Neuronal stem cell (in vitro differentiated cells): ENCODE results near the gene TEPSIN.

Experiments used
- DNase-seq: peaks from one replicate; pipeline ENCODE4 v3.0.0-alpha.2; 2013; ENCODE audit warnings: low spot score
- H2AFZ ChIP-seq: one replicate; pipeline ENCODE4 v1.6.1; 2013; ENCODE audit warnings: mild to moderate bottlenecking, low read length, inconsistent platforms
- H2AK5ac ChIP-seq: 2 replicates; pipeline ENCODE4 v1.6.1; 2013; ENCODE audit warnings: low read depth, mild to moderate bottlenecking, inconsistent platforms, low read length, moderate library complexity, mixed read lengths
- H2BK120ac ChIP-seq: 2 replicates; pipeline ENCODE4 v1.6.1; 2013; ENCODE audit warnings: low read depth, mild to moderate bottlenecking, inconsistent platforms, low read length, moderate library complexity, mixed read lengths
- H2BK12ac ChIP-seq: one replicate; pipeline ENCODE4 v1.6.1; 2013; ENCODE audit warnings: low read length, inconsistent platforms
- H2BK15ac ChIP-seq: 2 replicates; pipeline ENCODE4 v1.6.1; 2013; ENCODE audit warnings: mild to moderate bottlenecking, low read length, inconsistent platforms, mixed read lengths
- H2BK5ac ChIP-seq: one replicate; pipeline ENCODE4 v1.6.1; 2013; ENCODE audit warnings: inconsistent platforms, mild to moderate bottlenecking, low read length, moderate library complexity
- H3K14ac ChIP-seq: one replicate; pipeline ENCODE4 v1.6.1; 2013; ENCODE audit warnings: low read length, inconsistent platforms
- H3K18ac ChIP-seq: 2 replicates; pipeline ENCODE4 v1.6.1; 2013; ENCODE audit warnings: low read length, inconsistent platforms
- H3K23ac ChIP-seq: 2 replicates; pipeline ENCODE4 v1.6.1; 2013; ENCODE audit warnings: low read depth, mild to moderate bottlenecking, mixed read lengths, low read length, inconsistent platforms; ENCODE audit not compliant: poor library complexity
- H3K27ac ChIP-seq: replicated peaks from 3 replicates; pipeline ENCODE4 v1.5.1; 2013; ENCODE audit warnings: low read length, inconsistent platforms
- H3K27me3 ChIP-seq, 3 experiments: 2 replicates each; pipeline ENCODE4 v1.6.1; 2013; ENCODE audit warnings: low read length in 3 of 3, mild to moderate bottlenecking in 2 of 3, inconsistent platforms in 1 of 3, low read depth in 1 of 3, mixed read lengths in 1 of 3, moderate library complexity in 1 of 3; ENCODE audit not compliant: control insufficient read depth in 3 of 3, insufficient read depth in 3 of 3
- H3K36me3 ChIP-seq, 2 donors: replicated peaks in 1 of 2; 2 replicates each; pipeline ENCODE4 v1.6.1; 2013; ENCODE audit warnings: low read length in 2 of 2; ENCODE audit not compliant: control insufficient read depth in 2 of 2, insufficient read depth in 2 of 2
- H3K4ac ChIP-seq: 2 replicates; pipeline ENCODE4 v1.6.1; 2013; ENCODE audit warnings: inconsistent platforms, mild to moderate bottlenecking, low read length, moderate library complexity
- H3K4me1 ChIP-seq, 2 donors: 1 replicate in 1 of 2; 2 replicates in 1 of 2; pipeline ENCODE4 v1.6.1; 2013; ENCODE audit warnings: low read length in 2 of 2, low read depth in 1 of 2; ENCODE audit not compliant: control insufficient read depth in 2 of 2, insufficient read depth in 1 of 2
- H3K4me2 ChIP-seq: one replicate; pipeline ENCODE4 v1.6.1; 2013; ENCODE audit warnings: mild to moderate bottlenecking, low read length, inconsistent platforms; ENCODE audit not compliant: insufficient read depth, poor library complexity, severe bottlenecking
- H3K4me3 ChIP-seq, 2 donors: 2 replicates each; pipeline ENCODE4 v1.5.1; 2013; ENCODE audit warnings: low read length in 2 of 2, mild to moderate bottlenecking in 2 of 2, inconsistent platforms in 1 of 2, moderate library complexity in 1 of 2
- H3K79me1 ChIP-seq: one replicate; pipeline ENCODE4 v1.6.1; 2013; ENCODE audit warnings: low read depth, mild to moderate bottlenecking, inconsistent platforms, low read length, moderate library complexity
- H3K9ac ChIP-seq: one replicate; pipeline ENCODE4 v1.6.1; 2013; ENCODE audit warnings: mild to moderate bottlenecking, low read depth, low read length, inconsistent platforms; ENCODE audit not compliant: poor library complexity
- H3K9me3 ChIP-seq, 2 donors: replicated peaks in 1 of 2; 2 replicates each; pipeline versions ENCODE3 to v1.6.1; 2013; ENCODE audit warnings: low read length in 2 of 2, mild to moderate bottlenecking in 2 of 2, inconsistent platforms in 1 of 2, low read depth in 1 of 2, mixed read lengths in 1 of 2, moderate library complexity in 1 of 2; ENCODE audit not compliant: control insufficient read depth in 2 of 2, insufficient read depth in 1 of 2
- H4K8ac ChIP-seq: one replicate; pipeline ENCODE4 v1.6.1; 2013; ENCODE audit warnings: low read depth, mild to moderate bottlenecking, inconsistent platforms, low read length, moderate library complexity
- H4K91ac ChIP-seq: one replicate; pipeline ENCODE4 v1.6.1; 2013; ENCODE audit warnings: low read length, low read depth, mild to moderate bottlenecking, inconsistent platforms; ENCODE audit not compliant: poor library complexity
- WGBS, 2 donors: extraction: QIAGEN DNeasy Blood & Tissue Kit; methylation state at CpG; one replicate each; pipeline ENCODE4 v1.1.7; 2013; ENCODE audit warnings: missing lambda C conversion rate in 2 of 2, mixed read lengths in 1 of 2; ENCODE audit not compliant: insufficient read length in 2 of 2, insufficient replicate concordance in 1 of 2; ENCODE audit errors: extremely low coverage in 2 of 2; 5-methylcytosine and 5-hydroxymethylcytosine counted together

The TEPSIN gene

DNA sequence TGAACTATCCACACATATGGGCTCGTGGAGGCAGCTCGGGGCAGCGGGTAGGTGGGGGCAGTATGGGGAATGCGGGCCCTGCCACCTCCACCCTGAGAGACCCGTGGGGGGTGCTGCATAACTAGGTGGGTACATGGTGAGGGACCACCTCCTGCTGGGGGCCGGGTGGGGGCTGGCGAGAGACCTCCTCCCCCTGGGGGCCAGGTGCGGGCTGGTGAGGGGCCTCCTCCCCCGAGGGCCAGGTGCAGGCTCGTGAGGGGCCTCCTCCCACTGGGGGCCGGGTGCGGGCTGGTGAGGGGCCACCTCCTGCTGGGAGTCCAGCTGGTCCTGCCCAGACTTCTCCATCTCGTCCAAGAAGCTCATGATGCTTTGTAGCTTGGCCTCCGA is 41.5 kb downstream of the TEPSIN start:
- Histone ChIP-seq H3K14ac (no peak overlapping the region), H3K27me3 (no peaks in the 10 kb centered on the region), H3K4me2 (no peak overlapping the region)

DNA sequence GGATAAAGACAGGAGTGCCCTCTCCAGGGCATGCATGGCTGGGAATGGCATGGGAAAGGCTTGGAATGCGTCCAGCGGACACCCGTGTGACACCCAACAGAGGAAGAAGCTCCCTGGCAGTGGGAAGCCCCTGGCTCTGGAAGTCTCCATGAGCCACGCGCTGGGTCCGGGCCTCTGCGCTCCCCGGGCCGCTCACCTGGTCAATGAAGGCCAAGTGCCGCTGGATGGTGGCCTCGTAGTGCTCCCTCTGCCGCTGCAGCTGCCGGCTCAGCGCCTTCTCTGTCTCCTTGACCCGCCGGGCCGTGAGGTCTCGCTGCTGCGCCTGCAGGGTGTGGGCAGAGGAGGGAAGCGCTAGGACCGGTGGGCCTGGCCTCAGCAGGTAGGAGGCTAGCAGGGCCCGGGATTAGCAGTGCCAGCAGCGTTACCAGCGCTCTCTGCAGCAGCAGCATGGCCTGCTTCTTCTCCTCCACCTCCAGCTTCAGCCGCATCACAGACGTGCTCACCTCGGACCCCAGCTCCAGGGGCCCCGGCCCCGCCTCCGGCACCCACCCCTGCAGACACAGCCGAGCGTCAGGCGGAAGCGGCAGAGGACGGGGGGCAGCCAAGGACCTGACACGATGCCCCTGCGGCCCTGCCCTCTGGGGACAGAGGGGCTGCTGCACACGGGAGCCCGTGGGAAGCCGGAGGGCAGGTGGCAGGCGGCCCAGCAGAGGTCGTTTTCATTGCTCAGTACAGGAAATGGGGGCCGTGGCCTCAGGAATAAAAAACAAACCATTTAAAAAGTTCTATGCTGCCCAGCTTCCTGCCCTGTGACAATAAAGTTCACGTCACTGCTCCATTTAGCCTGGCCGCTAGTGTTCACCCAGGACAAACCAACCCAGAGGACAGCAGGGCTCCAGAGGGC is 42.1 kb downstream of the TEPSIN start:
- Histone ChIP-seq H2AK5ac (no peak overlapping the region), H3K4ac (no peak overlapping the region), H3K14ac (no peak overlapping the region), H3K18ac (no peak overlapping the region), H3K36me3 (peaks cover 35 to 89% of the 10 kb centered on the region in 2 donors), H3K27ac (no peak overlapping the region), H3K9me3 (no peaks in the 10 kb centered on the region), H3K23ac (no peak overlapping the region), H2BK15ac (peak overlapping the region; percentile 43), H3K79me1 (peaks cover 5% of the 10 kb centered on the region), H2BK120ac (no peak overlapping the region), H2BK5ac (no peak overlapping the region), H3K9ac (no peak overlapping the region), H3K4me2 (no peak overlapping the region), H3K4me3 (no peak overlapping the region), H3K4me1 (no peaks in the 10 kb centered on the region), H3K27me3 (no peaks in the 10 kb centered on the region), H2BK12ac (no peak overlapping the region), H4K8ac (no peak overlapping the region), H4K91ac (no peak overlapping the region), H2AFZ (no peak overlapping the region)
- WGBS, 2 donors = no CpG with 5 or more reads among the region's 45 CpGs
- DNase-seq = no peak

More for the DNA sequence above, 41.5 kb downstream of the TEPSIN start:
- Histone ChIP-seq H3K79me1 (peaks cover 5% of the 10 kb centered on the region), H2AFZ (no peak overlapping the region), H3K27ac (no peak overlapping the region), H2AK5ac (no peak overlapping the region), H3K18ac (no peak overlapping the region), H2BK120ac (no peak overlapping the region), H2BK5ac (no peak overlapping the region), H3K36me3 (peaks cover 35 to 90% of the 10 kb centered on the region in 2 donors), H2BK12ac (no peak overlapping the region), H4K91ac (no peak overlapping the region), H4K8ac (no peak overlapping the region), H3K4me1 (no peaks in the 10 kb centered on the region), H3K9ac (no peak overlapping the region), H3K4me3 (no peak overlapping the region), H3K4ac (no peak overlapping the region), H2BK15ac (no peak overlapping the region), H3K23ac (no peak overlapping the region), H3K9me3 (no peaks in the 10 kb centered on the region)
- WGBS, 2 donors = no CpG with 5 or more reads among the region's 14 CpGs
- DNase-seq = no peak

DNA sequence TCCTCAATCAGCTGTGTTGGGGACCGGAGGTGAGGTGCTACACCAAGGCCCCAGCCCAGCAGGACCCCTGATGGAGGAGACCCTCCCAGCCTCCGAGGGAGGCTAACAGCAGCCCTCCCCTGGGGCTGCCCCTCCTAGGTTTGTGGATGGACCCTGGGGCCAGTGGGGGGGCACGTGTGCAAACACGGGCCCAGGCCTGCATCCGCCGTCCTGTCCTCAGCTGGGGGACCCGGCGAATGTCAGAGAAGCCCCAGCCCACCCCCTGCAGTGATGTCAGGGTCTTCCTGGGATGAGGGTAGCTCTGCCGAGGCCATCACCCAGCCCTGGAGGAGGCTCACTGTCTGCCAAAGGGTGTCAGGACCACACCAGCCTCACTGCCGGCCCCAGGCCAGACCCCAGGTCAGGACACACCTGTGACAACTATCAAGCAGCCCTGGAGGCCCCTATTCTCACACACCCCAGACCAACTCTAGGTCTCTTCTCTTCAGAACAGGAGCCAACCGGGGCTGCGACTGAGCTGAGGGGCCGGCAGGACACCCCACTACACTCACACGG is 42.8 kb downstream of the TEPSIN start:
- no peak overlapping the region for H3K4me3 ChIP-seq
- peak overlapping the region; percentile 2 for H3K4me2 ChIP-seq
- DNase-seq = no peak
- no peak overlapping the region for H3K4ac ChIP-seq
- no peak overlapping the region for H2BK15ac ChIP-seq
- H3K27me3 ChIP-seq = no peaks in the 10 kb centered on the region
- H2BK120ac ChIP-seq = no peak overlapping the region
- no peaks in the 10 kb centered on the region for H3K9me3 ChIP-seq
- no peak overlapping the region for H2AK5ac ChIP-seq
- H2BK5ac ChIP-seq = no peak overlapping the region
- H3K27ac ChIP-seq = no peak overlapping the region
- no peak overlapping the region for H3K14ac ChIP-seq
- no peaks in the 10 kb centered on the region for H3K4me1 ChIP-seq
- no CpG with 5 or more reads among the region's 14 CpGs for WGBS, 2 donors
- H2AFZ ChIP-seq = no peak overlapping the region
- no peak overlapping the region for H2BK12ac ChIP-seq
- no peak overlapping the region for H3K9ac ChIP-seq
- no peak overlapping the region for H3K18ac ChIP-seq
- no peak overlapping the region for H4K91ac ChIP-seq
- H3K79me1 ChIP-seq = peaks cover 5% of the 10 kb centered on the region
- peaks cover 35 to 91% of the 10 kb centered on the region in 2 donors for H3K36me3 ChIP-seq
- no peak overlapping the region for H3K23ac ChIP-seq
- no peak overlapping the region for H4K8ac ChIP-seq
